Stimulated activated naive CD4-positive, alpha-beta T cell treated with Interleukin-2 at 50 U/mL for 16 hours (primary cell): ENCODE measurements around the gene LILRB2.
"Not testable (repeated sequence)": the region's sequence is repeated elsewhere in the genome, so short reads cannot be mapped to it uniquely, and the experiment has no call there.

ENCODE experiments used
- DNase-seq: peaks from one replicate; lab custom pipeline; 2025; lab: John Stamatoyannopoulos, UW

The LILRB2 gene

GRCh38 chr19:54240372-54241336 is 40.3 kb downstream of the LILRB2 start:
- DNase-seq, result not testable (repeated sequence)

DNA sequence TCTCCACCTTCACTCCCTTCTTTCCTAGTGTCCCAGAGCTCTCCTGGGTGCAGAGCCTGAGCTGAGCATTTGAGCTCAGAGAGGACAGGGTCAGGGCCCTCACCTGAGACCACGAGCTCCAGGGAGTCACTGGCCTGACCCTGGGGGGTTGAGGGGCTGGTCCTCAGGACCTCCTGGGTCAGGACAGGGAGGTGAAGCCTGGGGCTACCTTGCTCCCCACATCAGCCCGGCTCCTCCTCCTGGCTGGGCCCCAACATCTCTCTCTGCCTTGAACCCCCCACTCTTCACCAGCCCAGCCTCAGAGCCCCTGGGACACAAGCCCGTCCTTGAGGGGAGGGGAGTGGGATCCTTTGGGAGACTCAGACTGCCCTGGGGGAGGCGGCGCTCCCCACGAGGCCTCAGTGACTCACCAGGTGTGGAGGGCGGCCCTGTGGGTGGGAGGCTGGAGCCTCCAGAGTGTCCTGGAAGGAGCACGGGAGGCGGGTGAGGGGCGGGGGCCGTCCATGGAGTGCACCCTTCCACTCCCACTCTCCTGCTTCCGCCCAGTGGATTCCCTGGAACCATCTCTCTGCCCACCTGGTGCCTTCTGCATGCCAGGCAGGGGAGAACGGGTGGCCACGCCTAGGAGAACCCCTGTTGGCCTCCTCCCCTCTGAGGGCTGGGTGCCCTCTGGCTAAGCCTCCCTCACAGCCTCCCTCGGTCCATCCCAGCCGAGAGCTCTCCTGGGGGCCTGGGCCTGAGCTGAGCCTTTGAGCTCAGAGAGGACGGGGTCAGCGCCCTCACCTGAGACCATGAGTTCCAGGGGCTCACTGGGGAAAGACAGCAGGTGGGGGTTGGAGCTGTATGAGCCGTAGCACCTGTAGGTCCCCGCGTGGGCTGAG is 41.2 kb downstream of the LILRB2 start:
- DNase-seq, result not testable (repeated sequence)

DNA sequence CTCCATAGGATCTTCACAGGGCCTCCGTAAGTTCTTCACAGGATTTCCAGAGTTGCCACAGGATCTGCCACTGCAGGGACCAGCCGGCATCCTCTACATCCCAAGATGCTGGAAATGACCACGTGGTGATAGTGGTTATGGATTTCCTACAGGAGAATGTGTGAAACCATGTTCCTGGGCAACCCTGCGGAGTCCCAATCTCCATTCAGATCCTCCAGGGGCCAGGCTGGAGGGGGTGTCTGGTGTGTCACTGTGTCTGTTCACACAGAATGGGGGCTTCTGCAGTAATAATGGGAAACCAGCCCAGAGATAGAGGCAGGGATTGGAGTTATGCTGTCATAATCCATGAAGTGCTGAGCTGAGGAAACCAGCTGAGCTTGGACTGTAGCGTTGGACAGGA is 47.0 kb downstream of the LILRB2 start:
- no peak for DNase-seq

GRCh38 chr19:54231077-54231931 is 49.6 kb downstream of the LILRB2 start:
- peak; percentile 81 for DNase-seq

GRCh38 chr19:54230031-54230430 is 50.9 kb downstream of the LILRB2 start:
- no peak for DNase-seq

- no peak for DNase-seq
Measured at GRCh38 chr19:54229146-54229545, 51.8 kb downstream of the LILRB2 start.

GRCh38 chr19:54224619-54225018 is 56.3 kb downstream of the LILRB2 start:
- not testable (repeated sequence) for DNase-seq

- not testable (repeated sequence) for DNase-seq
Measured at GRCh38 chr19:54223937-54224281, 57.0 kb downstream of the LILRB2 start.
